GM23338 (cell line): Measurements from ENCODE around the gene SLC38A10. TPM values are rescaled to one million over a fixed set of nuclear protein-coding genes. Genes with fewer than 3 reads are reported as not detected.

Experiments
- ATAC-seq: fragments of 200-7000 bp; cut with Tn5 transposase; 3 replicates; pipeline ENCODE4 v1.9.1; 2020
- DNase-seq: peaks from one replicate; pipeline ENCODE4 v3.0.0-alpha.2; 2015; ENCODE audit warnings: low spot score
- H2AFZ ChIP-seq: fragments of 200-600 bp; sonication (generic); 2 replicates; pipeline ENCODE4 v1.8.0; 2016; ENCODE audit warnings: antibody characterized with exemption, mild to moderate bottlenecking, moderate library complexity
- H3F3A ChIP-seq: fragments of 200-600 bp; sonication (generic); replicated peaks from 2 replicates; pipeline ENCODE4 v1.8.0; 2017; ENCODE audit warnings: antibody characterized with exemption, mixed run types, low read depth
- H3K27ac ChIP-seq: fragments of 200-600 bp; sonication (generic); 2 replicates; pipeline ENCODE4 v1.6.1; 2016; ENCODE audit warnings: low read depth
- H3K27me3 ChIP-seq: fragments of 200-600 bp; sonication (generic); 2 replicates; pipeline ENCODE4 v1.8.0; 2016; ENCODE audit warnings: mild to moderate bottlenecking, mixed run types, moderate library complexity; ENCODE audit not compliant: insufficient read depth
- H3K36me3 ChIP-seq: fragments of 200-600 bp; sonication (generic); 2 replicates; pipeline ENCODE4 v1.8.0; 2016; ENCODE audit warnings: mild to moderate bottlenecking; ENCODE audit not compliant: insufficient read depth
- H3K4me1 ChIP-seq: fragments of 200-600 bp; sonication (generic); 2 replicates; pipeline ENCODE4 v1.8.0; 2016; ENCODE audit warnings: mild to moderate bottlenecking, moderate library complexity; ENCODE audit not compliant: insufficient read depth
- H3K4me2 ChIP-seq: fragments of 200-600 bp; sonication (generic); 2 replicates; pipeline ENCODE4 v1.7.1; 2017; ENCODE audit warnings: mixed run types
- H3K4me3 ChIP-seq: fragments of 200-600 bp; sonication (generic); 2 replicates; pipeline ENCODE4 v1.6.1; 2016; ENCODE audit warnings: mixed run types
- H3K79me2 ChIP-seq: fragments of 200-600 bp; sonication (generic); replicated peaks from 2 replicates; pipeline ENCODE4 v1.8.0; 2017; ENCODE audit warnings: mild to moderate bottlenecking; ENCODE audit not compliant: insufficient read depth
- H3K9me2 ChIP-seq: fragments of 200-600 bp; sonication (generic); 2 replicates; pipeline ENCODE4 v1.8.0; 2017; ENCODE audit not compliant: insufficient read depth
- H4K20me1 ChIP-seq: fragments of 200-600 bp; sonication (generic); replicated peaks from 2 replicates; pipeline ENCODE4 v1.8.0; 2017; ENCODE audit warnings: mild to moderate bottlenecking; ENCODE audit not compliant: insufficient read depth
- H3K27ac Mint-ChIP-seq: 2 replicates; pipeline ENCODE4 v1.8.0; 2020; ENCODE audit warnings: inconsistent platforms, mild to moderate bottlenecking, moderate library complexity, mixed read lengths
- H3K27me3 Mint-ChIP-seq: 3 replicates; pipeline ENCODE4 v1.8.0; 2022; ENCODE audit warnings: low read depth, mild to moderate bottlenecking, moderate library complexity, mixed read lengths, inconsistent platforms; ENCODE audit not compliant: insufficient read depth, poor library complexity
- H3K36me3 Mint-ChIP-seq: 3 replicates; pipeline ENCODE4 v1.8.0; 2021; ENCODE audit warnings: low read depth, mild to moderate bottlenecking, inconsistent platforms, moderate library complexity, mixed read lengths
- H3K4me1 Mint-ChIP-seq: 3 replicates; pipeline ENCODE4 v1.8.0; 2020; ENCODE audit warnings: mild to moderate bottlenecking, inconsistent platforms, mixed read lengths
- H3K4me3 Mint-ChIP-seq: 3 replicates; pipeline ENCODE4 v1.8.0; 2021; ENCODE audit warnings: moderate library complexity, mild to moderate bottlenecking, inconsistent platforms, mixed read lengths
- H3K9me3 Mint-ChIP-seq: 3 replicates; pipeline ENCODE4 v1.8.0; 2020; ENCODE audit warnings: moderate library complexity, mild to moderate bottlenecking, inconsistent platforms, mixed read lengths
- CREB1 ChIP-seq: fragments of 250-450 bp; sonication (Bioruptor Pico); IDR thresholded peaks from 2 replicates; pipeline ENCODE4 v1.5.0; 2020; ENCODE audit warnings: low read depth, mild to moderate bottlenecking, moderate library complexity
- EZH2 ChIP-seq: fragments of 200-600 bp; sonication (generic); IDR thresholded peaks from one replicate; pipeline ENCODE4 v1.8.0; 2017; ENCODE audit warnings: antibody characterized with exemption, mild to moderate bottlenecking, low read depth; ENCODE audit not compliant: unreplicated experiment
- EZH2phosphoT487 ChIP-seq: fragments of 200-600 bp; sonication (generic); IDR thresholded peaks from one replicate; pipeline ENCODE4 v1.8.1; 2018; ENCODE audit warnings: antibody characterized with exemption; ENCODE audit not compliant: unreplicated experiment
- JUNB ChIP-seq: IDR thresholded peaks from one replicate; pipeline ENCODE4 v1.6.1; 2016; ENCODE audit warnings: antibody characterized with exemption; ENCODE audit not compliant: unreplicated experiment
- NANOG ChIP-seq: IDR thresholded peaks from 2 replicates; pipeline ENCODE4 v1.6.1; 2016; ENCODE audit warnings: antibody characterized with exemption, borderline replicate concordance
- STAT1 ChIP-seq: IDR thresholded peaks from one replicate; pipeline ENCODE4 v1.6.1; 2016; ENCODE audit warnings: antibody characterized with exemption; ENCODE audit not compliant: unreplicated experiment
- ZNF331 ChIP-seq: fragments of 250-450 bp; sonication (Bioruptor Pico); IDR thresholded peaks from 2 replicates; pipeline ENCODE4 v1.5.0; 2020; ENCODE audit warnings: low read depth, mild to moderate bottlenecking, moderate library complexity
- polyA plus RNA-seq: library from polyadenylated mRNA; unstranded; fragments of >200 nt; fragmentation: Nextera tagmentation; extraction: Ambion mirVana; gene quantifications from 2 replicates; pipeline ENCODE4 v1.2.1, GENCODE V29; 2016
- total RNA-seq: library from RNA; depleted of rRNA; stranded (reverse); fragments of >200 nt; shearing (Covaris generic); gene quantifications from 2 replicates; pipeline ENCODE4 v1.2.3, GENCODE V29; 2014
- TF ChIP-seq, protein P1 (sequence below): fragments of 250-450 bp; sonication (Bioruptor Pico); IDR thresholded peaks from 2 replicates; pipeline ENCODE4 v1.5.0; 2020; ENCODE audit warnings: mild to moderate bottlenecking, moderate library complexity
- TF ChIP-seq, protein P2 (sequence below), 2 experiments: fragments of 200-600 bp in 1 of 2; sonication (generic) in 1 of 2; conservative IDR thresholded peaks; 2 replicates each; pipeline versions ENCODE4 v1.5.1 to v1.6.1; 2016 to 2017; ENCODE audit warnings: antibody characterized with exemption in 2 of 2, low read depth in 2 of 2, mild to moderate bottlenecking in 2 of 2, moderate library complexity in 1 of 2

The SLC38A10 gene
- total and polyA plus RNA-seq, 2 experiments from 2014 or later, result 17.1 to 55.8 TPM

DNA sequence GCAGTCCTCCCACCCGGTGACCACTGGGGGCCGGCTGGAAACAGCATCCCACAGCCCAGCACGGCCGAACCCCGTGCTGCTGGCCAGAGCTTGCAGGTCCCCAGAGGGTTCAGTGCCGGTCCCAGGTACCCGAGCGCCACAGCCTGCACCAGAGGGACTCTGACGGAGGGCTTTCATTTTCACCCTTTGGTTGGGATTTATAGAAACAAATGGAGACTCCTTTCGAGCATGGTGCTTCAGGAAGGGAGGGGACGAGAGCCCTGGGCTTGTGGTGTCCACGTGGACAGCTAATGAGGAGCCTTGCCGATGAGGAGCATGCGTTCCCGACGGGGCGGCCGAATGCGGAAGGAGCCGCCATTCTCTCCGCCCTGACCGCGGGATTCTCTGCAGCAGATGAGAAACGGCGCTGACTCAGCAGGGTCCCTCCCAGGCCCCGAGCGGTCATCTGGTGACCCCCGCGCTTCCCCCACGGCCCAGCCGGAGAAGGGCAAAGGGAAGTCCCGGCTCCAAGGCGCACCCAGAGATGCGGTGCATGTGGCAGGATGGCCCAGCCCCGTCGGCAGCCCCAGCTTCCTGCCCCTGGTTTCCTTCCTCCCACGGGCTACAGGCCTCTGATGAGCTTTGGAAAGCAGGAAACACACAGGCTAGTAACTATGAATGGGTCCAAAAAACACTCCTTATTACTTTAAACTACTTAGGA lies 9.8 kb downstream of the SLC38A10 start (continued):
- TF ChIP-seq, protein P1, sequence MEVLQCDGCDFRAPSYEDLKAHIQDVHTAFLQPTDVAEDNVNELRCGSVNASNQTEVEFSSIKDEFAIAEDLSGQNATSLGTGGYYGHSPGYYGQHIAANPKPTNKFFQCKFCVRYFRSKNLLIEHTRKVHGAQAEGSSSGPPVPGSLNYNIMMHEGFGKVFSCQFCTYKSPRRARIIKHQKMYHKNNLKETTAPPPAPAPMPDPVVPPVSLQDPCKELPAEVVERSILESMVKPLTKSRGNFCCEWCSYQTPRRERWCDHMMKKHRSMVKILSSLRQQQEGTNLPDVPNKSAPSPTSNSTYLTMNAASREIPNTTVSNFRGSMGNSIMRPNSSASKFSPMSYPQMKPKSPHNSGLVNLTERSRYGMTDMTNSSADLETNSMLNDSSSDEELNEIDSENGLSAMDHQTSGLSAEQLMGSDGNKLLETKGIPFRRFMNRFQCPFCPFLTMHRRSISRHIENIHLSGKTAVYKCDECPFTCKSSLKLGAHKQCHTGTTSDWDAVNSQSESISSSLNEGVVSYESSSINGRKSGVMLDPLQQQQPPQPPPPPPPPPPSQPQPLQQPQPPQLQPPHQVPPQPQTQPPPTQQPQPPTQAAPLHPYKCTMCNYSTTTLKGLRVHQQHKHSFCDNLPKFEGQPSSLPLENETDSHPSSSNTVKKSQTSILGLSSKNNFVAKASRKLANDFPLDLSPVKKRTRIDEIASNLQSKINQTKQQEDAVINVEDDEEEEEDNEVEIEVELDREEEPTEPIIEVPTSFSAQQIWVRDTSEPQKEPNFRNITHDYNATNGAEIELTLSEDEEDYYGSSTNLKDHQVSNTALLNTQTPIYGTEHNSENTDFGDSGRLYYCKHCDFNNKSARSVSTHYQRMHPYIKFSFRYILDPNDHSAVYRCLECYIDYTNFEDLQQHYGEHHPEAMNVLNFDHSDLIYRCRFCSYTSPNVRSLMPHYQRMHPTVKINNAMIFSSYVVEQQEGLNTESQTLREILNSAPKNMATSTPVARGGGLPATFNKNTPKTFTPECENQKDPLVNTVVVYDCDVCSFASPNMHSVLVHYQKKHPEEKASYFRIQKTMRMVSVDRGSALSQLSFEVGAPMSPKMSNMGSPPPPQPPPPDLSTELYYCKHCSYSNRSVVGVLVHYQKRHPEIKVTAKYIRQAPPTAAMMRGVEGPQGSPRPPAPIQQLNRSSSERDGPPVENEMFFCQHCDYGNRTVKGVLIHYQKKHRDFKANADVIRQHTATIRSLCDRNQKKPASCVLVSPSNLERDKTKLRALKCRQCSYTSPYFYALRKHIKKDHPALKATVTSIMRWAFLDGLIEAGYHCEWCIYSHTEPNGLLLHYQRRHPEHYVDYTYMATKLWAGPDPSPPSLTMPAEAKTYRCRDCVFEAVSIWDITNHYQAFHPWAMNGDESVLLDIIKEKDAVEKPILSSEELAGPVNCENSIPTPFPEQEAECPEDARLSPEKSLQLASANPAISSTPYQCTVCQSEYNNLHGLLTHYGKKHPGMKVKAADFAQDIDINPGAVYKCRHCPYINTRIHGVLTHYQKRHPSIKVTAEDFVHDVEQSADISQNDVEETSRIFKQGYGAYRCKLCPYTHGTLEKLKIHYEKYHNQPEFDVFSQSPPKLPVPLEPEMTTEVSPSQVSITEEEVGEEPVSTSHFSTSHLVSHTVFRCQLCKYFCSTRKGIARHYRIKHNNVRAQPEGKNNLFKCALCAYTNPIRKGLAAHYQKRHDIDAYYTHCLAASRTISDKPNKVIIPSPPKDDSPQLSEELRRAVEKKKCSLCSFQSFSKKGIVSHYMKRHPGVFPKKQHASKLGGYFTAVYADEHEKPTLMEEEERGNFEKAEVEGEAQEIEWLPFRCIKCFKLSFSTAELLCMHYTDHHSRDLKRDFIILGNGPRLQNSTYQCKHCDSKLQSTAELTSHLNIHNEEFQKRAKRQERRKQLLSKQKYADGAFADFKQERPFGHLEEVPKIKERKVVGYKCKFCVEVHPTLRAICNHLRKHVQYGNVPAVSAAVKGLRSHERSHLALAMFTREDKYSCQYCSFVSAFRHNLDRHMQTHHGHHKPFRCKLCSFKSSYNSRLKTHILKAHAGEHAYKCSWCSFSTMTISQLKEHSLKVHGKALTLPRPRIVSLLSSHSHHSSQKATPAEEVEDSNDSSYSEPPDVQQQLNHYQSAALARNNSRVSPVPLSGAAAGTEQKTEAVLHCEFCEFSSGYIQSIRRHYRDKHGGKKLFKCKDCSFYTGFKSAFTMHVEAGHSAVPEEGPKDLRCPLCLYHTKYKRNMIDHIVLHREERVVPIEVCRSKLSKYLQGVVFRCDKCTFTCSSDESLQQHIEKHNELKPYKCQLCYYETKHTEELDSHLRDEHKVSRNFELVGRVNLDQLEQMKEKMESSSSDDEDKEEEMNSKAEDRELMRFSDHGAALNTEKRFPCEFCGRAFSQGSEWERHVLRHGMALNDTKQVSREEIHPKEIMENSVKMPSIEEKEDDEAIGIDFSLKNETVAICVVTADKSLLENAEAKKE (CRISPR knock-in tag), result no peak
- no peak for TF ChIP-seq CREB1
- TF ChIP-seq, protein P2, sequence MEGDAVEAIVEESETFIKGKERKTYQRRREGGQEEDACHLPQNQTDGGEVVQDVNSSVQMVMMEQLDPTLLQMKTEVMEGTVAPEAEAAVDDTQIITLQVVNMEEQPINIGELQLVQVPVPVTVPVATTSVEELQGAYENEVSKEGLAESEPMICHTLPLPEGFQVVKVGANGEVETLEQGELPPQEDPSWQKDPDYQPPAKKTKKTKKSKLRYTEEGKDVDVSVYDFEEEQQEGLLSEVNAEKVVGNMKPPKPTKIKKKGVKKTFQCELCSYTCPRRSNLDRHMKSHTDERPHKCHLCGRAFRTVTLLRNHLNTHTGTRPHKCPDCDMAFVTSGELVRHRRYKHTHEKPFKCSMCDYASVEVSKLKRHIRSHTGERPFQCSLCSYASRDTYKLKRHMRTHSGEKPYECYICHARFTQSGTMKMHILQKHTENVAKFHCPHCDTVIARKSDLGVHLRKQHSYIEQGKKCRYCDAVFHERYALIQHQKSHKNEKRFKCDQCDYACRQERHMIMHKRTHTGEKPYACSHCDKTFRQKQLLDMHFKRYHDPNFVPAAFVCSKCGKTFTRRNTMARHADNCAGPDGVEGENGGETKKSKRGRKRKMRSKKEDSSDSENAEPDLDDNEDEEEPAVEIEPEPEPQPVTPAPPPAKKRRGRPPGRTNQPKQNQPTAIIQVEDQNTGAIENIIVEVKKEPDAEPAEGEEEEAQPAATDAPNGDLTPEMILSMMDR (conservative IDR thresholded peaks at IDR 0.05; ENCODE audit: low read depth in 2 of 2), result no peak
- no peak for TF ChIP-seq EZH2
- TF ChIP-seq JUNB, result no peak
- TF ChIP-seq EZH2phosphoT487, result no peak
- no peak for TF ChIP-seq STAT1

DNA sequence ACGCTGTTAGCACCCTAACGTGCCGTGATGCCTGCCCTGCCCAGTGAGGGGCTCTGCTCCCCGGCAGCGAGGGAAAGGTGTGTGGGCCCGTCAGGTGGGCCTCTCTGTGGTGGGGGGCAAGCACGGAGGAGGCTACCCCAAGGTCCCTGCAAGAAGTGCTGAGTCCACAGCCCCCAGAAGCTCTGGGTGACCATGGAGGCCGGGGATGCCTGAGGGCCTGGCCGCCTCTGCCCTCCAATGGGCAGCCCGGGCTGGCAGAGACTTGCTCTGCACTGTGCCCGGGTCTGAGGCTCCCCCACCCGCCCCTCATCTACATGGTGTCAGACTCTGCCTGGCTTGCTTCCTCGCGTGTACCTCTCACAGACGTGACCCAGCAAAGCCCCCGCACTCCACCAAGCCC lies 12.2 kb downstream of the SLC38A10 start:
- H2AFZ ChIP-seq, result no peak overlapping the region
- no peaks in the 10 kb centered on the region for H3K4me1 ChIP-seq
- no peak overlapping the region for H3K27ac ChIP-seq
- H3K27me3 Mint-ChIP-seq, result peaks cover 7% of the 10 kb centered on the region
- no peaks in the 10 kb centered on the region for H3K27me3 ChIP-seq
- no peaks in the 10 kb centered on the region for H3F3A ChIP-seq
- peaks cover 13% of the 10 kb centered on the region; the same call in 1 of the 2 replicates for H3K79me2 ChIP-seq
- H3K36me3 ChIP-seq, result no peaks in the 10 kb centered on the region; the same call in 1 of the 2 replicates
- no peak overlapping the region for H3K4me3 ChIP-seq
- peaks cover 7% of the 10 kb centered on the region for H3K4me1 Mint-ChIP-seq
- DNase-seq (no peak), ATAC-seq (no peak)
- H3K36me3 Mint-ChIP-seq, result peaks cover 5% of the 10 kb centered on the region; the same call in 2 of the 3 replicates
- peaks cover 2% of the 10 kb centered on the region for H4K20me1 ChIP-seq
- H3K27ac Mint-ChIP-seq, result no peak overlapping the region
- no peak overlapping the region for H3K4me2 ChIP-seq
- H3K9me3 Mint-ChIP-seq, result no peaks in the 10 kb centered on the region
- no peak overlapping the region for H3K4me3 Mint-ChIP-seq
- H3K9me2 ChIP-seq, result no peaks in the 10 kb centered on the region
- TF ChIP-seq ZNF331 (no peak), NANOG (no peak), STAT1 (no peak)
